GM18868 (cell line): ENCODE data around the gene KIF4A.
"Not testable (repeated sequence)": the region's sequence is repeated elsewhere in the genome, so short reads cannot be mapped to it uniquely, and the experiment has no call there.

Experiments used
- ATAC-seq: cut with Tn5 transposase; IDR thresholded peaks from one replicate; pipeline ENCODE4 v1.9.1; 2021; ENCODE audit warnings: mild to moderate bottlenecking, moderate library complexity; ENCODE audit not compliant: unreplicated experiment

KIF4A gene, protein sequence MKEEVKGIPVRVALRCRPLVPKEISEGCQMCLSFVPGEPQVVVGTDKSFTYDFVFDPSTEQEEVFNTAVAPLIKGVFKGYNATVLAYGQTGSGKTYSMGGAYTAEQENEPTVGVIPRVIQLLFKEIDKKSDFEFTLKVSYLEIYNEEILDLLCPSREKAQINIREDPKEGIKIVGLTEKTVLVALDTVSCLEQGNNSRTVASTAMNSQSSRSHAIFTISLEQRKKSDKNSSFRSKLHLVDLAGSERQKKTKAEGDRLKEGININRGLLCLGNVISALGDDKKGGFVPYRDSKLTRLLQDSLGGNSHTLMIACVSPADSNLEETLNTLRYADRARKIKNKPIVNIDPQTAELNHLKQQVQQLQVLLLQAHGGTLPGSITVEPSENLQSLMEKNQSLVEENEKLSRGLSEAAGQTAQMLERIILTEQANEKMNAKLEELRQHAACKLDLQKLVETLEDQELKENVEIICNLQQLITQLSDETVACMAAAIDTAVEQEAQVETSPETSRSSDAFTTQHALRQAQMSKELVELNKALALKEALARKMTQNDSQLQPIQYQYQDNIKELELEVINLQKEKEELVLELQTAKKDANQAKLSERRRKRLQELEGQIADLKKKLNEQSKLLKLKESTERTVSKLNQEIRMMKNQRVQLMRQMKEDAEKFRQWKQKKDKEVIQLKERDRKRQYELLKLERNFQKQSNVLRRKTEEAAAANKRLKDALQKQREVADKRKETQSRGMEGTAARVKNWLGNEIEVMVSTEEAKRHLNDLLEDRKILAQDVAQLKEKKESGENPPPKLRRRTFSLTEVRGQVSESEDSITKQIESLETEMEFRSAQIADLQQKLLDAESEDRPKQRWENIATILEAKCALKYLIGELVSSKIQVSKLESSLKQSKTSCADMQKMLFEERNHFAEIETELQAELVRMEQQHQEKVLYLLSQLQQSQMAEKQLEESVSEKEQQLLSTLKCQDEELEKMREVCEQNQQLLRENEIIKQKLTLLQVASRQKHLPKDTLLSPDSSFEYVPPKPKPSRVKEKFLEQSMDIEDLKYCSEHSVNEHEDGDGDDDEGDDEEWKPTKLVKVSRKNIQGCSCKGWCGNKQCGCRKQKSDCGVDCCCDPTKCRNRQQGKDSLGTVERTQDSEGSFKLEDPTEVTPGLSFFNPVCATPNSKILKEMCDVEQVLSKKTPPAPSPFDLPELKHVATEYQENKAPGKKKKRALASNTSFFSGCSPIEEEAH

GRCh38 chrX:70289793-70290770 lies at the start of gene KIF4A, which contains the start of gene PDZD11:
Gene KIF4A (plus strand): TSS chrX:70290104. CDS start chrX:70290459, 355 bp downstream.
Gene PDZD11 (minus strand): TSS chrX:70289927. CDS start chrX:70289341, 586 bp downstream.
- peak; percentile 98 for ATAC-seq

- ATAC-seq = no peak
These were observed 49.2 kb upstream of the KIF4A start for GRCh38 chrX:70240751-70241150.

GRCh38 chrX:70241501-70241900 lies 48.4 kb upstream of the KIF4A start:
- ATAC-seq = no peak

DNA sequence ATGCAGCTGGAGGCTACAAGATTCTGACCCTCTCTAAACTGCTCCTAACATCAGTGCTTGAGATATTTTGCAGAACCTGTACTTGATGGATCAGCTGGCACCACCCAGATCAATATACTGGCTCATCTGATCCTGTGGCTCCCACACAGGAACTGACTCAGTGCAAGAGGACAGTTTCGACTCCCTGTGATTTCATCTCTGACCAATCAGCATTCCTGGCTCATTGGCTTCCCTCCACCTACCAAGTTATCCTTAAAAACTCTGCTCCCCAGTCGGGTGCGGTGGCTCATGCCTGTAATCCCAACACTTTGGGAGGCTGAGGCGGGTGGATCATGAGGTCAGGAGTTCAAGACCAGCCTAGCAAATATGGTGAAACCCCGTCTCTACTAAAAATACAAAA lies 46.3 kb upstream of the KIF4A start:
- ATAC-seq = not testable (repeated sequence)

DNA sequence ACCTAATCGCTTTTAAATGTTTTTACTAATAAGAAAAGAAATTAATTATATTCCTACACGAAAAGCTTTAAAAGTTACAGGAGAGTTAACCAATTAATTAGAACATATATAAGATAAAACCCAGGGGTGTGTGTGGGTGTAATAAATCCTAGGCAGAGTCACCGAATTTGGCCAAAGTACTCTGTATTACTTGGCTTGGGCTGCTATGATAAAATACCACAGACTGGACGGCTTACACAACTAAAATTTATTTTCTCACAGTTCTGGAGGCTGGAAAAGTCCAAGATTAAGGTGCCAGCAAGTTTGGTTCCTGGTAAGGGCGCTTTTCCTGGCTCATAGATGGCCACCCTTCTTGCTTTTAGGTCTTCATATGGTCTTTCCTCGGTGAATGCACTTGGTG lies 45.0 kb upstream of the KIF4A start:
- ATAC-seq = no peak

DNA sequence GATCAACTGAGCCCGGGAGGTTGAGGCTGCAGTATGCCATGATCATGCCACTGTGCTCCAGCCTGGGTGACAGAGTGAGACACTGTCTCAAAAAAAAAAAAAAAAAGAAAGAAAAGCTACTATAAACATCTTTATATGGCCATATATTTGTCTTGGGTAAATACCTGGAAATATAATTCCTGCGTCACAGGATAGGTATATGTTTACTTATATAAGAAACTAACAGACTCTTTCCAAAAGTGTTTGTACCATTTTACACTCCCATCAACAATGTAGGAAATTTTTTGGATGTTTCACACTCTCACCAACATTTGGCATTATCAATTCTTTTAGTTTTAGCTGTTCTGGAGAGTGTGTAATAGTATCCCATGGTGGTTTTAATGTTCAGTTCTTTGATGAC lies 42.7 kb upstream of the KIF4A start:
- ATAC-seq = no peak

DNA sequence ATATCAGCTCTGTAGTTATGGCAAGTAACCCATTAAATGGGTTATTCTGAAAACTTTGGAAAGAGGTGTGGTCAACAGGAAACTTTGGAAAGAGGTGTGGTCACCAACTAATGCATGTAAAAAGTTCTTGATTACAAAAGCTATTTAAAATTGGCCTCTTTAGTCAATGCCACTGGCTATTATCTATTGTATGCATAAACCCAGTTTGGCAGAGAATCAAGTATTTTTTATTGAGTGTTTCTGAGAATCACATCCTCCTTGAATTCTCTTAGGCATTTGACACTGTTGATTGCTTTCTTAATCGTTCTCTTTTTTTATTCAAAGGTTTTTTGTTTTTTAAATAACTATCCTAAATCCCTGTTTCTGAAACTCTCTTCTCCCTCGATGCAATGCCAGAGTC lies 37.4 kb upstream of the KIF4A start:
- ATAC-seq = no peak

DNA sequence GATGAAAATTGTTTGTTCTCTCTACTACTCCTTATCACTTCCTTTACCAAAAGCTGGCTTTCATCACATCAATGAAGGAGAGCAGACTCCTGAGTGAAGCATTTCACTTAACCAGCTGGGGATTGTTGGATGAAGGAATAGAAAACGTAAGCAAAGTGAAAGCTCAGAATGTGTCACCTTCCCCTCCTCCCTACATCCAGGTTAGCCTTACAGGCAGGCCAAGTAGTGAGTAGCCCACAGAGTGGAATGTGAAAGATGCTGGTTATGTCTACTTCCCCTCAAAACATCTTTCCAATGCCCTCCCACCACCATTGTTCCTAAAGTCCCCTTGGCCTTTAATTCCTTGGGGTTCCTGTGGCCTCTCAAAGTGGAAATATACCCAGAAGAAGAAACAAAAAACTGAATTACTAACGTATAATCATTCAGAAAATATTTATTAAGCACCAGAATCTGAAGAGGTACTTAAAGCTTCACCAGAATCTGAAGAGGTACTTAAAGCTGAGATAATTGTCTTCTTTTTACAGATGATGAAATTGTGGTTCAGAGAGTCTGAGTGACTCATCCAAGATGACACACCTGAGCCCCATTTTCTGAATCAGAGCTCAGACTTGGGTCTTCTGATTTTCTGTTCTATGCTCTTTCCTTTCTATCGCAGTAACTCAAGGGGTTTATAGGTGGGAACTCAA lies 36.4 kb upstream of the KIF4A start:
- ATAC-seq = no peak

- ATAC-seq = no peak
These were observed 35.9 kb upstream of the KIF4A start for GRCh38 chrX:70254063-70254400.

- ATAC-seq = no peak
These were observed 35.0 kb upstream of the KIF4A start for GRCh38 chrX:70254909-70255308.

GRCh38 chrX:70255452-70255851 lies 34.5 kb upstream of the KIF4A start:
- ATAC-seq = no peak

- ATAC-seq = no peak
These were observed 32.2 kb upstream of the KIF4A start for GRCh38 chrX:70257423-70258288.

DNA sequence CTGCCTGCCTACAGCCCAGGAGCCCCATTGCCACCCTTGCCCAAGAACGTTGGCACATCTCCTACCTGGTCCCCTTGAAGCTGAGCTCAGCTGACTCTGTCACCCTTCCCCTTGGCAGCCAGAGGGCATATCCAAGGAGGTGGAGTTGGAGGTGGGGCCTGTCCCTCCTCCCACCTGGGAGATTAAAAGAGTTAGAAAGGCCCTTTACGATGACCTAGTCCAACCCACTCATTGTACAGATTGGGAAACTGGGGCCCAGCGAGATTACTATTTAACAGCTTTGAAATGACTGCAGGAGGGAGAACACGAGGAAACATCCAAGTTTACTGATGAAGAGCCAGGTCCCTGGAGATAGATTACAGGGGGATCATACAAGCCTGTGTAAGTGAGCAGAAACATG lies 29.8 kb upstream of the KIF4A start, which contains the start of gene P2RY4:
P2RY4 (minus strand) TSS at position 101 of the 400 bp plus-strand sequence. CDS start 580 bp downstream, outside the sequence.
- ATAC-seq = no peak

DNA sequence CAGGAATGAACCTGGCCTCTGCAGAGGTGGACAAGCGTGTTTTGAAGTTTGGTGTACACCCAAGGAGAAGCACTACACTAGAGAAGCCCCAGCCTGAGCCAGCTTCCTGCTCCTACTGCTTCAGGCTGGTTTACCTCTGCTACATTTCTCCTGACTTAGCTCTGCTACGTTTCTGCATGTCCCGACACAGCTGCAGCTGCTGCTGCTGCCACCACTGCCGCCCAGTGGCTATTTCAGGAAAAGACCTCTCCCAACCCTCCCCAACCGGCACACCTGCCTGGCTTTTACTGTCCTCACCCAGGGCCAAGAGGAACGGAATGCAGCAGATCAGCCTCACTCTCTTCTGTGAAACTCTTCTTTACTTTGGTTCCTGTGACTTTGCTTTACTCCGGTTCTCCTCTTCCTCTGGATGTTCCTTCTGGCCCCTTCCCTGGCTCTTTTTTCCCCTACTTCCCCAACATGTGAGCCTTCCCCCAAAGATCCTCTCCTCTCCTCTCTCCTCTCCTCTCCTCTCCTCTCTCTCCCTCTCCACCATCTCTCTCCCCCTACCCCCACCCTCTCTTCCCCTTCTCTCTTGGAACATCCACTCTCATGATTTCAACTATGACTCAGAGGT lies 26.8 kb upstream of the KIF4A start:
- peak; percentile 88 for ATAC-seq

DNA sequence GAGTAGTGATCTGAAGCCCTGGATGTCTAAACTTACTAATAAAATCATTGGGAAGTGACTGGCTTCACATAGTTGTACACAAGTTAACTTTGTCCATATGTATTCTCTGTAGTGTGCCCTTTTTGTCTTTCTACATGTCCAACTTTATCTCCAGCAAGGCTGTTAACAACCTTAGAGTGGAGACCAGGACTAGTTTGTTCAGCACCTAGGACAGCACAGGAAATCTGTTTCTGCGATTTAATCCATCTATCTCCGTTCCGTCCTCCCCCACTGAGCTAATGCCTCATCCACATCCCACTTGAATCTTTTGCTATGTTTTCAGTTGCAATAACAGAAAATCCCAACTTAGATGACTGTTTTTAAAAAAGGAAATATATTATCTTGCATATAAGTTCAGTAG lies 25.1 kb upstream of the KIF4A start:
- no peak for ATAC-seq

DNA sequence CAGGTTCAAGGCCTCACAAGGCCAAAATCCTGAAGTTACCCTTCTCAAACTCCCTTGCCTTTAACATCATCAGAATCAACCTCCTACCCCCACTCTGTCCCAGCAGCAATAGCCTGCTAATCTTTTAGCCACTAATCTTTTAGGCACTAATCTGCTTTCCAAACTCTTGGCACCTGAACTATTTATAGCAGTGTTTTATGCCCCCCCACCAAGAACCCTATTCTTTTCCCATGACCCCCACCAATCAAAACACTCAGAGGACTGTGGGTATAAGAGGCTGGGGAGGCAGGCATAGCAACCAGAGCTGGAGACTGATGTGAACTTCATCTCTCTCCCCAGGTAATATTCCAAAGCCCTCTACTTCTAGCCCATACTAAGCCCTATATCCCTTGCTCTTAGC lies 21.9 kb upstream of the KIF4A start, which contains the start of gene ARR3:
ARR3 (plus strand) TSS at position 301 of the 400 bp plus-strand sequence. CDS start 1,052 bp downstream, outside the sequence.
- no peak for ATAC-seq

- ATAC-seq = not testable (repeated sequence)
These were observed 15.9 kb upstream of the KIF4A start for GRCh38 chrX:70274029-70274428.

GRCh38 chrX:70279081-70279480 lies 10.8 kb upstream of the KIF4A start:
- ATAC-seq = no peak
